Inflammatory macrophage treated with lipopolysaccharide for 4 hours (primary cell): Measurements from ENCODE around the gene RNU7-1.

ENCODE experiments used
- DNase-seq: peaks from one replicate; pipeline ENCODE4 v3.0.0-alpha.2; 2020

RNU7-1 gene

DNA sequence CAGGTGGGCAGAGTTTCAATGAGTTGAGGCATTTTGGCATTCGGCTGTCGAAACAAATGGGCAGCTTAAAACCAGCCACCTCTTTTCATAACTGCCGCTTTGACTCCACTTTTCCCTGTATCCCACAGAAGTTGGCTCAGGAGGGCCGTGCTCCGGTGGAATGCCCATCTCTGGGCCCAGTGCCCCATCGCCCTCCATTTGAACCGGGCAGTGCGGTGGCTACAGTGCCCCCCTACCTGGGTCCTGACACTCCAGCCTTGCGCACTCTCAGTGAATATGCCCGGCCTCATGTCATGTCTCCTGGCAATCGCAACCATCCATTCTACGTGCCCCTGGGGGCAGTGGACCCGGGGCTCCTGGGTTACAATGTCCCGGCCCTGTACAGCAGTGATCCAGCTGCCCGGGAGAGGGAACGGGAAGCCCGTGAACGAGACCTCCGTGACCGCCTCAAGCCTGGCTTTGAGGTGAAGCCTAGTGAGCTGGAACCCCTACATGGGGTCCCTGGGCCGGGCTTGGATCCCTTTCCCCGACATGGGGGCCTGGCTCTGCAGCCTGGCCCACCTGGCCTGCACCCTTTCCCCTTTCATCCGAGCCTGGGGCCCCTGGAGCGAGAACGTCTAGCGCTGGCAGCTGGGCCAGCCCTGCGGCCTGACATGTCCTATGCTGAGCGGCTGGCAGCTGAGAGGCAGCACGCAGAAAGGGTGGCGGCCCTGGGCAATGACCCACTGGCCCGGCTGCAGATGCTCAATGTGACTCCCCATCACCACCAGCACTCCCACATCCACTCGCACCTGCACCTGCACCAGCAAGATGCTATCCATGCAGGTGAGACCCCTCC is 5.0 kb upstream of the RNU7-1 start:
- no peak for DNase-seq

DNA sequence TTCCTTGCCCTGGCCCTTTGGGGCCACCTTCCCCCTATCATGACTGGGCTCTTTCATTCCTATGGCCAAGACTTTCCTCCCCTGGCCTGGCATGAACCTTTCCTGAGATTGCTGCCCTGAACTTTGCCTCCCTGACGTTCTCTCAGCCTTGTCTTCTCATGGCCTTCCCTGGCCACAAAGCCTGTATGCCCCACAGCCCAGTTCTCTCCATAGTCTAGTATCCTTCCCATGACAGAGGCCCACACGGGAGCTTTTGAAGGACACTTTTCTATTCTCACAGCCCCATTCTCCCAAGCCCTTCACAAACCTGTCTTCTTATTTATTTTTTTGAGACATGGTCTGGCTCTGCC is 4.5 kb upstream of the RNU7-1 start:
- no peak for DNase-seq

DNA sequence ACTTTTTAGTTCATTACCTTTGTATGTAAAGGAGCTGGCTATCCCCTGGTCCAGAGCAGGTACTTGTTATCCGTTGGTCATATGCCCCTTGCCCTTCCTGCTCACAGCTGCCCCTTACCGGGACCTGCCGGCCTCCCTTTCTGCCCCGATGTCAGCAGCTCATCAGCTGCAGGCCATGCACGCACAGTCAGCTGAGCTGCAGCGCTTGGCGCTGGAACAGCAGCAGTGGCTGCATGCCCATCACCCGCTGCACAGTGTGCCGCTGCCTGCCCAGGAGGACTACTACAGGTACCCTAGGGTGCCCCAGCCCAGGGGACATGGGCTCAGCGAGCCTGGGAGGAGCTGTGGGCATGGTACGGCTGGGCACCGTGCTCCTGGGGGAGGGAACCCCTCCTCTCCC is 2.3 kb upstream of the RNU7-1 start:
- DNase-seq = no peak

DNA sequence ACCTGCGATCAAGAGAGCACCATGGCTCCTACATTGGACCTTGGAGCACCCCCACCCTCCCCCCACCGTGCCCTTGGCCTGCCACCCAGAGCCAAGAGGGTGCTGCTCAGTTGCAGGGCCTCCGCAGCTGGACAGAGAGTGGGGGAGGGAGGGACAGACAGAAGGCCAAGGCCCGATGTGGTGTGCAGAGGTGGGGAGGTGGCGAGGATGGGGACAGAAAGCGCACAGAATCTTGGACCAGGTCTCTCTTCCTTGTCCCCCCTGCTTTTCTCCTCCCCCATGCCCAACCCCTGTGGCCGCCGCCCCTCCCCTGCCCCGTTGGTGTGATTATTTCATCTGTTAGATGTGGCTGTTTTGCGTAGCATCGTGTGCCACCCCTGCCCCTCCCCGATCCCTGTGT is 1.8 kb upstream of the RNU7-1 start:
- DNase-seq = no peak

DNA sequence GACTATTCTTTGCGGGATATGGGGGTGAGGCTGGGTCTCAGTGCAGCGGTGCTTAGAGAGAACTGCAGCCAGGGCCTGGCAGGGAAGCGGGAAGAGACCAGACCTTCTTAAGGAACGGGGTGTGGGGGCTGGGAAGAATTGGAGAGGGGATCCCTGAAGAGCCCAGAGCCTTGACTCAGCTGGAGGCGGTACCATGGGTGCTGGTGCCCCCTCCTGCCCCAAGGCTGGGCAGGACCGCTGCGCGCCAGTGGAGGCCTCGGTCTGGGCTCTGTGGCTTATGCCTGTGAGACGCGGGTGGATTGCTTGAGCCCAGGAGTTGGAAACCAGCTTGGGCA is 1.3 kb upstream of the RNU7-1 start:
- no peak for DNase-seq

DNA sequence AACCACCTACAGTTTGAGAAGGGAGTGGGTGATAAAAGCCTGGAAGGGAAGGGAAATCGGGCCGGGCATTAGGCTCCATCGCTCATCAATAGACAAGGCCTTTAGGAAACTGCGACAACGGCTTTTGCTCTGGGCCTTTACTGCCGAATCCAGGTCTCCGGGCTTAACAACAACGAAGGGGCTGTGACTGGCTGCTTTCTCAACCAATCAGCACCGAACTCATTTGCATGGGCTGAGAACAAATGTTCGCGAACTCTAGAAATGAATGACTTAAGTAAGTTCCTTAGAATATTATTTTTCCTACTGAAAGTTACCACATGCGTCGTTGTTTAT is 261 bp upstream of the RNU7-1 start:
- peak; percentile 87 for DNase-seq

DNA sequence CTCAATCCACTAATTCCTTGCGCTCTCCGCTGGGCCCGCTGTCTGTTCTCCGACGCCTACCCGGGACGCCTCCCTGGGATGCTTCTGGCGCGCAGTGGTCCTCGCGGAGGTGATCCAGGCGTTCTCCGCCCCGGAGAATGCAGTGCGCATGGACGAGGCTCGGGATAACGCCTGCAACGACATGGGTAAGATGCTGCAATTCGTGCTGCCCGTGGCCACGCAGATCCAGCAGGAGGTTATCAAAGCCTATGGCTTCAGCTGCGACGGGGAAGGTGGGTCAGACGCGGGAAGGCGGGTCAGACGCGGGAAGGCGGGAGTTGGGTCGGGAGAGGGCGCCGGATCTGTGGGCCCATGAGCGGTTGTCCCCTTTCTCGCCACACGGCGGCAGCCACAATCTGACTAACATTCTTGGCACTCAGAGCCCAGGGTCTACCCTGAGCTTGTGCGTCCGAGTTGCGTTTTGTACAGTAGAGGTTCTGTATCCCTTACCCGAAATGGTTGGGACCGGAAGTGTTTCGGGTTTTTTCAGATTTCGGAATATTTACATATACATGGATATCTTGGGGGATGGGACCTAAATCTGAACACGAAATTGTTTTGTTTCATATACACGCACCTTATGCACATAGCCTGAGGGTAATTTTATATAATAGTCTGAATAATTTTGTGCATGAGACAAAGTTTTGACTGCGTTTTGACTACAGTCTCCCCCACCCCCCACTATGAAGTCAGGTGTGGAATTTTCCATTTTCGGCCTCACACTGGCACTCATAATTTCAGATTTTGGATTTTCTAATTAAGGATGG is 968 bp downstream of the RNU7-1 start:
- DNase-seq = peak; percentile 89

DNA sequence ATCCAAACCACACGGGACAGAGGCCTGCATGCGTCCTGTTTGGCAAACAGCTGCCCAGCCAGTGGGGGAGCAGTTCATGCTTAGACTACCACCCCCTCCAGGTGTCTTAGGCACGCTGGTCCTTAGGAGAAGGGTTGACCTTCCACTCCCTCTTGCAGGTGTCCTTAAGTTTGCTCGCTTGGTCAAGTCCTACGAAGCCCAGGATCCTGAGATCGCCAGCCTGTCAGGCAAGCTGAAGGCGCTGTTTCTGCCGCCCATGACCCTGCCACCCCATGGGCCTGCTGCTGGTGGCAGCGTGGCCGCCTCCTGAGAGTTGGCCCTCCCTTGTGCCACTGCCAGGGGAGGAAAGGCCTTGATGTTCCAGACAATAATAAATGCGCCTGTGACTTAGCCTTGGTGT is 2.0 kb downstream of the RNU7-1 start:
- DNase-seq = no peak

DNA sequence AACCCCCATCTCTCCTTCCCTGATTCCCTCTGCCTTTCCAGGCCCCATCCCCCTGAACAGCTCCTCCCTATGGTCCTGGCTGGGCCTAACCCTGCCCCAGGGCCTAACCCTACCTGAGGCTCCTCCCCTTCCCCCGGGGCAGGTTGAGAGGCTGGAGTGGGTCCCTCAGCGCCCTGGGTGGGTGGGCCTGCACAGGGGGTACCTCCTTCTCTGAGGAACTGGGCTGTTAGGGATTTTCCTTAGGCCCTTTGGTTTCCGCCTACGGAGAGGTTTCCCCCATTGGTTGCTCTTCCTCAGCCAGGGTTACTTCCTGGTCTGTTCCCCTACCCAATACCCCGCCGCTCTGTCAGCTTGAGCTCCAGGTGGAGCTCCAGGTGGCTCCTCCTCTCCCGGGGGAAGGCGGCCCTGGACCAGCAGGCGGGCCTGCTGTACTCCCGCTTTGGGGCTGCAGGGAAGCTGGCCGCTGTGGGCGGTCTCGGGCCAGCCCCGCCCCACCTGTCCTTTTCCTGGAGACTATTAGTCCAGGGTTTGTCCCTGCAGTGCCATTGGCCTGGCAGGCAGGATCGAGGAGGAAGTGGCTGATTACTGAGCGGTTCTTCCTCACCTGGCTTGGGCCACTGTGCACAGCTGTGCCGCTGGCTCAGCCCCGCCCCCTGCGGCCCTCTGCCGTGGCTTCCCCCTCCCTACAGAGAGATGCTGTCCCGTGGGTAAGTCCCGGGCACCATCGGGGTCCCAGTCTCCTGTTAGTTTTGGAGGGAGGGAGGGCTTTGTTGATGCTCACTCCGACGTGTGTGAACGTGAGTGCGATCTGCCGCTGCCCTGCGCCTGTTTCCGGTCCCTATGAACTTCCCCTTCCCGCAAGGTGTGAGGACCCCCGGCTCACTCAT is 2.7 kb downstream of the RNU7-1 start:
- DNase-seq = peak; percentile 59

DNA sequence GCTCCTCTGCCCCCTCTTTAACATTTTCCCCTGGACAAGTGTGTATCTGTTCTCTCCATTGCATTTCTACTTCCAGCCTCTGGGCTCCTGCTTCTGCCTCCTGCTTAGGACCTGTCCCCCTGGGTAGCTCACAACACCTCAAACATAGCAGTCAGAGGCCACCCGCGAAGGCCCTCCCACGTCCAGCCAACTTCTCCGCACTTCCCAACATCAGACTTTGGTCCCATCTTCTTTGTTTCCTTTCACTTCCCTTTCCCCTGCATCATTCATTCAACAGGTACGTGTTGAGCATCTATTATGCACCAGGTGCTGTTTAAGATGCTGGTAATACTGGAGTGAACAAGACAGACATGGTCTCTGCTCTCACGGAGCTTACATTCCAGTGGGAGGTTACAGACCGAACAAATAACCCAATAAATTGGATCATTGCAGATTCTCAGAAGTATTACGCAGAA is 3.3 kb downstream of the RNU7-1 start:
- DNase-seq = no peak

DNA sequence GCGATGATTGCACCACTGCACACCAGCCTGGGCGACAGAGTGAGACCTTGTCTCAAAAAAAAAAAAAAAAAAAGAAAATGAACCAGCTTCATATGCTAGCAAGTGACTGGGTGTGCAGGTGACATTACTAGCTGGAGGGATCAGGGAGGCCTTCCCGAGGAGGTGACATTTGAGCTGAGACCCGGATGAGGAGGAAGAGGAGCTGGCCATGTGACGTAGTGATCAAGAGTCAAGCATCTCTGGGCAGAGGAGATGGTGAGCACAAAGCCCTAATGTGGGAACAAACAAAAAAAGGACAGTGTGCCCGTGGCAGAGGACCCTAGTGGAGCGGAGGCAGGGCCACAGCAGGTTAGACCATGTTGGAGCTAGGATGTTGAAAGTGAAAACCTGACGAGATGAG is 4.0 kb downstream of the RNU7-1 start:
- no peak for DNase-seq

DNA sequence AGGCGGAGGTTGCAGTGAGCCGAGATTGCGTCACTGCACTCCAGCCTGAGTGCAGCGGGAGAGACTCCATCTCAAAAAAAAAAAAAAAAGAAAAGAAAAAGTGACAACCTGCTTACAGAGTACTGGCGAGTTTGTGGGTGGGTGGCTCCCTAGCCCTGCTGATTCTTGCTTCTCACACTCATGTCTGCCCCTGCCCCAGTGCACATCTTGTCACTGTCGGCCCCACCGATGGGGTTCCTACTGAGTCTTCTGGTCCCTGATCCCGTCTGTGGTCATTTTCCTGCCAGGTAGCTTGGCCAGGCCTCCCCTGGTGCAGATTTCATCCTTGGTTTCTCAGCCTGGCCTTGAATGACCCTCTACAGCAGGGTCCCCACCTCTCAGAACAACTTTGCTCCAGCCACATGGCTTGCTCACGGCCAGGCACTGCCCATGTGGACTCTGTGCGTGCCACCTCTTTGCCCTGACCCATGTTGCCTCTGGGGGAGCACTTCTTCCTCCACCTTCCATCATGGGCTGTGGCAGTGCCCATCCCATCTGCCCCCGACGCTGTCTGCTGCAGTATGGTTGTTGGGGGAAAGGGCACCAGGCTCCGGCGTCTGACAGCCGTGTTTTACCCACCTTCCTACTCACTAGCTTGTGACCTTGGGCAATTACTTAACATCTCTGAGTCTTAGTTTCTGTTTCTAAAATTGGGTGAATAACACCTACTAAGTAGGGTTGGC is 5.4 kb downstream of the RNU7-1 start:
- DNase-seq = peak; percentile 93

DNA sequence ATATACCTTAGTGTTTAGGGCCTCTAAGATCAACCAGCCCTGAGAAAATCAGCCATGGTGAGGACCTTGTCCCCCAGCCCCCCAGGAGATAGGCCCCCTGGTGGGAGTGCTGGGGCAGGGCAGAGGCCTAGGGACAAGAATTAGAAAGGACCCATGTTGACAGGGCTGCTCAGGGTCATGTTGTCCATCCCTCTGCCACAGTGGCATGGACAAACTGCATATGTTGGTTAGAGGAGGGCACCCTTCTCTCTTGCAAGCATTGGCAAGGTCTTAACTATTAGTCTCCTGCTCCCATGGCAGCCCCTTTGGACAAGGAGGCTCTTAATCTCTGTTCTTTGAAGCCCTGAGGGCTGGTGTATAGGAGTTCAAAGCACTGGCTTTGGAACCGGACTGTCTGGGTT is 6.8 kb downstream of the RNU7-1 start:
- DNase-seq = no peak

DNA sequence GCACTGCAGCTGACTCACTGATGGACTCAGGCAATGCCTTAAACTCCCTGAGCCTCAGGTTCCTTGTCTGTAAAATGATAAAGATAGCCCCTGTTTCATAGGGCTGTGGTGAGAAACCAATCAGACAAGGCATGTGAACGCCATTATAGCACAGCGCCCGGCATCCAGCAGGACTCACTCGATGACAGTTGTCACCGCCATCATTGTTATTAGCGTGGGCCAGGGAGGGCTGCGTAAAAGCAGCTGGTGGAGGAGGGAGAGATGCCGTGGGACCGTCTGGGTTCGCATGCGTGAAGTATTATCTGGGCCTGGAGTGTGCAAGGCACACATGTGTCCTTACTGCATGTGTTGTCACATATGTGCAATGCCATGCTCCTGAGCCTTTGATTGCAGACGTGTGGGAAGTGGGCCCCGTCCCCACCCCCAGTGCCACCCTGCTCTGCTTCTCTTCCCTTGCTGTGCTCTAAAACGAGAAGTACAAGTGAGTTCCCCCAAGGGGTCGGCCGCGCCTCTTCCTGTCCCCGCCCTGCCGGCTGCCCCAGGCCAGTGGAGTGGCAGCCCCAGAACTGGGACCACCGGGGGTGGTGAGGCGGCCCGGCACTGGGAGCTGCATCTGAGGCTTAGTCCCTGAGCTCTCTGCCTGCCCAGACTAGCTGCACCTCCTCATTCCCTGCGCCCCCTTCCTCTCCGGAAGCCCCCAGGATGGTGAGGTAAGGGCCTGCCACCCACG is 7.4 kb downstream of the RNU7-1 start, which contains the start of gene PTPN6:
Gene PTPN6 (plus strand): TSS at position 546 of the 730 bp plus-strand sequence. CDS start 157 bp downstream, at position 703.
- peak; percentile 93 for DNase-seq

DNA sequence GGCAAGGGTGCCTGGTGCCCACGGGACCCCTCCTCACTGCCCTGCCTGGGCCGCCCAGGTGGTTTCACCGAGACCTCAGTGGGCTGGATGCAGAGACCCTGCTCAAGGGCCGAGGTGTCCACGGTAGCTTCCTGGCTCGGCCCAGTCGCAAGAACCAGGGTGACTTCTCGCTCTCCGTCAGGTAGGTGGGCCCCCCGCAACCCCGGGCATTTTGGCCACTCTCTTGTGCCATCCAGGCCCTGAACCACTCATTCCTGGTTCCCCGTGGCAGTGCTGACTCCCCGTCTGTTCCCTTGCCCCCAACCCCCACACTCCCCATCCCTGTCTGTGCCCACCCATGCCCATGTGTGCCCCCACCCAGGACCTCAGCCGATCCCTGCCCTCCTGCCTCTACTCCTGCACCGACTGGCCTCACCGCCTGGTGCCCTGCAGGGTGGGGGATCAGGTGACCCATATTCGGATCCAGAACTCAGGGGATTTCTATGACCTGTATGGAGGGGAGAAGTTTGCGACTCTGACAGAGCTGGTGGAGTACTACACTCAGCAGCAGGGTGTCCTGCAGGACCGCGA is 8.0 kb downstream of the RNU7-1 start:
- no peak for DNase-seq

DNA sequence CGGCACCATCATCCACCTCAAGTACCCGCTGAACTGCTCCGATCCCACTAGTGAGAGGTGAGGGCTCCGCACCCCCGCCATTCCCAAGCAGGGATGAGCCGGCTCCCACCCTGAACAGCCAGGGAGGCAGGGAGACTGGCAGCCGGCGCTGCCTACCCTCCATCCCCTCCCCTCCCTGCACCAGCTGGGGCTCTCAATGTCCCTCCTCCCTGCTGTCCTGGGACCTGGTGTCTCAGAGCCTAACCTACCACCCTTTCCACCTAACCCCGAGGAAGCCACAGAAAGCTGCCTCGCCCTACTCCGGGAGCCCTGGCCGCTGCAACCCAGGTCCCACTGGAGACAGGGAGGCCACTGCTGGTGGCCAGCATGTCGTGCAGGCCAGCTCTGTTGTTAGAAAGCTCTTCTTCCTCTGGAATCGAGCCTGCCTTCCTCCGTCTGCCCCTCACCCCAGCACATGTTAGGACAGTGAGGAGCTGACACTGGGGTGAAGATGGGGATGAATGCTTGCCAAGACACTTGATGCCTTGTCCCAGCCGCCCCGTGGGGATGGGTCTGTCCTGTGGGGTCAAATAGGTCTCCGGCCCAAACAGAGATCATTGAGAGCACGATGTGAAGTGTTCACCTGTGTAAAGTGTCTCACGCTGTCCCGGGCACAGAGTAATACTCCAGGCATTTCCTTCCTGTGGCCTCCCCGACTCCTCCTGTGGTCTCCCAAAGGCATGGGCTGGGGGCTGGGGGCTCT is 8.7 kb downstream of the RNU7-1 start:
- DNase-seq = peak; percentile 42

DNA sequence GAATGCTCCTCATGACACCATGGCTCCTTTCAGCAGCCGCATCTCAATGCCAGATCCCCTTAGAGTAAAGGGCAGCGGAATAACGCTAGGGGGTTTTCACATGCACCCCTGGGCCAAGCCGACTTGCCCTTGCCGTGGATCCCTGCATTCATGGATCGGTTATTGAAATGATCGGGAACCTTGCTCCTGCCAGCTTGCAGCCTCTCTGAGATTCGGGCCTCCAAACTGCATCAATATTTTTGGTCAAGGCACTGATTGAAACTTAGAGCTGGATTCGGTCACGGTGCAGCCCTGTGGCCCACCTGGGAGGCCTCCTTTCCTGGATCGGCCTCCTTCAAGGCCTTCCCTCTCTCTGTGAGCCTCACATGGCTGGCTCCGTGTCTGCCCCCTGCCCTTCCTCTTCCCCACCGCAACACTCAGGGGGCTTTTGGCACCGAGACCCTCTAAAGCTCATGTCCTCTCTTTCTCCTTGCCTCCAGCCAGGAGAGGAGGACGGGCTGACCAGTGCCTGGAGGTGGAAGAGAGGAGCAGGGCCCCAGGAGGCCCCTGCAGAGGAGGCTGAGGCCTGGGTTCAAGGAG is 9.3 kb downstream of the RNU7-1 start:
- DNase-seq = no peak

DNA sequence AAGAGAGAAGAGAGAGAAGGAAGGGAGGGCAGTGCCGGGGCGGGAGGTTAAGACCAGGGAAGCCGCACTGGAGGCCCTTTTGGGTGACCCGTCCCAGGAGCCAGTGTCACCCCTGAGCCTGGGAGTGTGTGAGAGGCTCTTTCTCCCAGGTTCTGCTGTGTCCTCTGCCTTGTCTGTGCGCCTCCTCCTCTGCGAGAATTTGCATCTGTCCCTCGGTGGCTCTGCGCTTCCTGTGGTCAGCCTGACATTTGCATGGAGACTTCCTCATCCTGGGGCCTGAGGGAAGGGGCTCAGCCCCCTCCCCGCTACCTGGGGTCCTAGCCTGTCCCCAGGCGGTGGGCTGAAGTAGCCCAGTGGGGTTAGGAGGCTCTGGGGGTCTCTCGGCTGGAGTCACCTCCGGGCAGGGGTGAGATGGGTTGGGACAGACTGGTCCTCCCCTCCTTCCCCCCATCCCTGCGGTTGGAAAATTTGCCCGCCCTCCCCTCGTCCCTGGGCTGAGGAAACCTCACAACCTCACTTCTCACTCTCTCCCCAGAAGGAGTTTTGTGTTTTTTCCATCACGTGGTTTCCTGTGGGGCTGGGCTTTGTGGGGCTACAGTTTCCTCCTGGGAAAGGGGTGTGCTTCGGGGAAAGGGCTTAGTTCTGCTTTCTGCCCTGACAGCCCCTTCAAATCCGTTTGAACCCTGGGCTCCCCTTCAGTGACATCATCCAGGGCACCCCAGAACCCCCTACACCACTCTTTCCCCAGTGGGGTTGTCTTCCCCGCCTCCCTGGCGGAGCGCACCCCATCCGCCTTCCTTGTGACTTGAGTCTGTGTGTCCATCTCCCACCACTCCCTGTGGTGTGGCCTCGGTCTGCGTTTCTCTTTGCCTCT is 10.1 kb downstream of the RNU7-1 start:
- DNase-seq = peak; percentile 94

DNA sequence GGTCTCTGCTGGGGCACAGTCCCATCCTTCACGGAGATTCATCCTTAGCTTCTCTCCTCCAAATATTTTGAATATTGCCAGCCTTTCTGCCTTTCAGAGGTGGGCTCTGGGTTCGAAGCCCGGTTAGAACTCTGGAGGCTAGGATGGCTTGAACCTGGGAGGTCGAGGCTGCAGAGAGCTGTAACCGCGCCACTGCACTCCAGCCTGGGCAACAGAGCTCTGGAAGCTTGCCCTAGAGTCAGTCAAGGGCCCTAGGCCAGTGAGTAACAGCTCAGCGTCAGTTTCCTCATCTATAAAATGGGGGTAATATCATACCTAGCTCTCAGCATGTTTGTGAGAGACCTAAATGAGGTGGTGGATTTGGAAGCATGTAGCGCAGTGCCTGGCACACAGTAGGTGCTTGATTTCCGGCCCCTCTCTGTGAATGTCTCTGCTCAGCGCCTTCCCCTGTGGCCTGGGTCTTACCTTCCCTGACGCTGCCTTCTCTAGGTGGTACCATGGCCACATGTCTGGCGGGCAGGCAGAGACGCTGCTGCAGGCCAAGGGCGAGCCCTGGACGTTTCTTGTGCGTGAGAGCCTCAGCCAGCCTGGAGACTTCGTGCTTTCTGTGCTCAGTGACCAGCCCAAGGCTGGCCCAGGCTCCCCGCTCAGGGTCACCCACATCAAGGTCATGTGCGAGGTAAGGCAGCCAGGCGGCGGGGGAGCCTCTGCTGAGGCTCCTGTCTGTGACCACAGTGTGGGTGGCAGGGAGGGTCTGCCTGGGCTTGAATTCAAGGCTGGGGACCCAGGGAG is 10.9 kb downstream of the RNU7-1 start:
- DNase-seq = no peak
